Brain pericyte (primary cell): ENCODE data around the gene TIRAP.
"Not testable (repeated sequence)": the region's sequence is repeated elsewhere in the genome, so short reads cannot be mapped to it uniquely, and the experiment has no call there.

Source experiments
- DNase-seq: peaks from one replicate; pipeline ENCODE4 v3.0.0-alpha.2; 2012; ENCODE audit warnings: low read depth, low spot score

The TIRAP gene, protein sequence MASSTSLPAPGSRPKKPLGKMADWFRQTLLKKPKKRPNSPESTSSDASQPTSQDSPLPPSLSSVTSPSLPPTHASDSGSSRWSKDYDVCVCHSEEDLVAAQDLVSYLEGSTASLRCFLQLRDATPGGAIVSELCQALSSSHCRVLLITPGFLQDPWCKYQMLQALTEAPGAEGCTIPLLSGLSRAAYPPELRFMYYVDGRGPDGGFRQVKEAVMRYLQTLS

DNA sequence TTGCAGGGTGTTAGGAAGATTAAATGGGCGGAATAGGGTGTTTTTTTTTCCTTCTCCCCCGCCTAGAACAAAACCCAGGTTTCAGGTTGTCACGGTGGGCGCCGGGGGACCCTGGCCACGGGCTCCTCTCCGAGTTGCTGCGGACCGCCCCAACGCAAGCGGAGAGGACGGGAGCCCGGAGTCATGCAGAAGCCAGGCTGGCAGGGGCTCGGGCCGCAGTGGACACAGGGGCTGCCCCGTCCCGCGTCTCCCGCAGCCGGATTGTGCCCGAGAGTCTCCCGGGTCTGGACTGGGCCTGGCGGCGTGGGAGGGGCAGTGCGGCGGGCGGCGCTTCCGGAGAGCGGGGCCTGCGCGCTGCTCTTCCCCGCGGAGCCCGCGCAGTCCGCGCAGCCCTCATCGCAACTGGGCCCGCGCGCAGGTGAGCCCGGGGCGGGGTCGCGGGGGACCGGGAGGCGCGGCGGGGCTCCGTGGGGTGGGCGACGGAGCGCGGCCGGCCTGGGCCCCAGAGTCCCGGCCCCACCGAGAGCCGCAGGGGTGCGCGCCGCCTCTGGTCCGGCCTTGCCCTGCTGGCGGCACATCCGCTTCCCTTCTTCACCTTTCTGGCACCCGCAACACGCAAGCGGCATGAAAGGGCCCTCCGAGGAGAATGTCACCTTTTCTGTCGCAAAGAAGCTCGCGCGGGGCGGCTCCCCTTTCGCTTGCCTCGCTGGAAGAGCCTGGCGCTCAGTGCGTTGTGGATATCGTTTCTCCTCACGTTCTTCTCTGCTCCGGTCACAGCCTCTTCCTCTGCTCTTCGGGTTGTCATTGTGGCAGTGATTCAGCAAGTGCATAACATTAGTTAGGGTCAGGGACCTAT, at the start of gene TIRAP:
TSS of gene TIRAP (plus strand) at position 358 of the 856 bp plus-strand sequence. CDS start 7,802 bp downstream, outside the sequence.
- DNase-seq = no peak

DNA sequence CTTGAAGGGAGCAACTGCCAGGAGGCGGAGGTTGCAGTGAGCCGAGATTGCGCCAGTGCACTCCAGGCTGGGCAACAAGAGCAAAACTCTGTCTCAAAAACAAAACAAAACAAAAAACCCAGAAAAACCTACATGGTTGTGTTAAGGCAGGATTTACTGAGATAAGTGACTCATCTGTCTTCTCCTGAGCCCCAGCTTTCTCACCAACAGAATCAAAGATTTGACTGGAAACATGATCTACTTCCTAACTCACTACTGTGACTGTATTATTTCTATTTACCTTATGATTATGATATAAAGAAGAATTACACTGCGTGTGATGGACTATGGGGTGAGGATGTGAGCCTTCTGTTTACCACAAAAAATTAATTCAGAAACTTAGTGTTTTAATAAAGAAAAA, 49.5 kb upstream of the TIRAP start:
- no peak for DNase-seq

DNA sequence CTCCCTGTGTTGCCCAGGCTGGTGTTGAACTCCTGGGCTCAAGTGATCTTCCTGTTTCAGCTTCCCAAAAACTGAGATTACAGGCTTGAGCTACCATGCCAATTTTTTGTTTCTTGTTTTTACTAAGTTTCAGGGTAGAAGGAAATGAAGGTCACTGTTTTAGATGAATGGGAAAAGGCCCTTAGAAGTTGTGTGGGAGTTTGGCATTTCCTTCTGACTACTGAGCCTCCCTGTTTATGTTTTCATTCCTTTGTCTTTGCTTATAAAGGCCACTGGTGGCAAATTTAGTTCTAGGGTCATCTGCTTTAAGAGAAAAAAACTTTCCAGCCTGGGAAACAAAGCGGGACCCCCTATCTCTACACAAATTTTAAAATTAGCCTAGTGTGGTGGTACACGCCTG, 36.3 kb upstream of the TIRAP start:
- DNase-seq = no peak

DNA sequence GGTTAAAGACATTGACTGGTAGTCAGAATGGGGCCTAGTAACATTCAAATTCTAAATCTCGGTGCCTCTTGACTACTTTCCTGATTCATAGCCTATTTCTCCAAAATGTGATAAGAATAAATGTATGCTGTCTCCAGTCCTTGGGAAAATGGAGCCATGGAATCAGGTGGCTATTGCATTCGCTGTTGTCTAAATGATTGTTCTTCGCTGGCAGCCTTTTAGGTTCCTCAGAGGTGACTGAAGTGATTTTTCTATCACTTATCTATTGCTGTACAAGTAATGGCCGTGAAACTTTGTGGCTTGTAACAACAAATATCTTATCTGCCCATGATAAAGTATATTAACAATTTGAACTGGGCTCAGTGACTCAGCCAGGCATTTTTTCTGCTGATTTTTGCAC, 29.6 kb upstream of the TIRAP start:
- DNase-seq = no peak

DNA sequence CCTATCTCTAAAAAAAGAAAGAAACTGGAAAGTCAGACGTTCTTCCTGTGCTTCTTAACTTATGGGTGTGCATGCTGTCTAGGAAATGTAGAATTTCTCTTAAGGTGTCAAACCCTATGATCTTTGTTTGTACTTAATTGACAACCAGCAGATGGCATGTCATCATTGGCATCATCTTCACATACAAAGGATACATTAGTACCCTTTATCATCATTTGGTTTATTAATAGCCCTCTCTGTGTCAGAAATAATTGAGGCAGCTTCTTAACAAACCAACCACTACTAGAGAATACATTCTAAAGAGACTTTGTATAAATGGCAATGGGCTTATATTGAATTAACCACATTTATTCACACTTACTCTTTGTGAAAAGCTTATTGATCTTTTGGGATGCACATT, 28.1 kb upstream of the TIRAP start:
- DNase-seq = no peak

DNA sequence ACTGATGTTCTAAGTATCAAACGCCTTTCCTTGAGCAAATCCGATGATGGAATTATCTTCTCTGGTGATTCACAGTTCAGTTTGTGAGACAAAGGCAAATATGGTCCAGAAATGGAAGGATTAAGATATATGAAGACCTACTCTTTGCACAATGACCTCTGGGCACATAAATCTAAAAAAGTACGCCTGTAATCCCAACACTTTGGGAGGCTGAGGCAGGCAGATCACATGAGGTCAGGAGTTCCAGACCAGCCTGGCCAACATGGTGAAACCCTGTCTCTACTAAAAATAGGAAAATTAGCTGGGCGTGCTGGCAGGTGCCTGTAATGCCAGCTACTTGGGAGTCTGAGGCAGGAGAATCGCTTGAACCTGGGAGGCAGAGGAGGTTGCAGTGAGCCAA, 27.4 kb upstream of the TIRAP start:
- DNase-seq = not testable (repeated sequence)

DNA sequence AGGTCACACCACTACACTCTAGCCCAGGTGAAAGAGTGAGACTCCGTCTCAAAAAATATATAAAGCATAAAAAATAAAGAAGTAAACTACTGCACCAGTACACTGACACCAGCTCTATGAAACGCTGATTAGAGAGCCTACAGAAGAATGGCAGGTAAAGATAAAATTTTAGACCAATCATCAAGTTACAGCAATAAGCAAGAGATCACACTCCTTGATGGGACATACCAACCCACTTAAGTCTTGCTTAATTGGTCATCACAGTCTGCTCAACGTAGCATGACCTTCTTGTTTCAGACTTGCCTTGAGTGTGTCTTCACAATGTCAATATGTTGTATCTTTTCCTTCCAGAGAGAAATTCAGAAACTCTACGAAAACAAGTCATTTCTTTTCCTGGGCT, 26.7 kb upstream of the TIRAP start:
- DNase-seq = no peak

DNA sequence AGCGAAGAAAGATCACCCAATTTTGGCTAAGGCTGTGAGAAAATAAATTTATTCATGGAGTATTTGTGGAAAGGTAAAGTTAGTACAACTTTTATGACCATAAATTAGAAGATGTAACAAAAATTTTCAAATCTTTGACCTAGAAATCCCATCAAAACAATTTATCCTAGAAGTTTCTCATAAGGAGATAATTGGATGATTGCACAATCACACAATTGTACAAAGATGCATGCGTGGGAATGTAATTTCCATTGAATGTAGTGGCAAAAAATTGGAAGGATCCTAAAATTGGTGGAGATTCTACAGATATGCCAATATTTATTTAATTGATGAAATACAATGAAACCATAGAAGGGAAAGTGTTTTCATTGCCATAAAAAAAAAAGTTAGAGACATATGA, 25.7 kb upstream of the TIRAP start:
- DNase-seq = no peak

DNA sequence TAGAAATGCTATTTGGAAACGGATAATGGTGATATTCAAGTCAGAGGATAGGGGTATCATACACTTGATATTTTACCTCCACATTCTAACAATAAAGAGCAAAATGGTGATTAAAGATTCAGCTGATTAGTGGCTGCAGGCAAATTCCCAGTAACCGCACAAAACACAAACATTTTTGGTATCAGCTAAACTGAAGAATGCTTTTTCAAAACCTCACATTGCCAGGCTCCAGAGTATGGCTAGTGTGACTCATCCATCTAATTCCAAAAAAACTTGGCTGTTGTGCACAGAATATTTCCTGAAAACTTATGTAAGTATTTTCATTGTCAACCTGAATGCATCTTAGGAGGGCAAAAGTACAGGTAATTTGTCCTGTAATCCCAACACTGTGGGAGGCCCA, 25.1 kb upstream of the TIRAP start:
- no peak for DNase-seq

DNA sequence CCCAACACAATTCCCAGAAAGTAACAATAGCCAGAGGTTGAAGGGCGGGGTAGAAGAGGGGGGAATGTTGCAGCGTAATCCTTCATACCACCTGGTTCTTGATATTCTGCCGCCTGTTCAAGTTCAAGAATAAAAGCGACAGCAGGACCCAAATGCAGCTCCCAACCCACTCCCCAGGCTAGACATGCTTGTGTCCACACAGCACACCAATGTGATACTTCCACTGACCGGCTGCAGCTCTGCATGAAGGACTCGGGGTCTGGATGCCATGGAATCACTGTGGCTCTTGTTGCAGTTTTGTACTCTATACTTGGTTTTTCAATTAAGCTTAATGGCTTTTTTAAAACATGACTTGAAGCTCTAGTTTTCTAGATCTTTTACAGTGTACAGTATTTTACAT, 20.7 kb upstream of the TIRAP start:
- DNase-seq = no peak

DNA sequence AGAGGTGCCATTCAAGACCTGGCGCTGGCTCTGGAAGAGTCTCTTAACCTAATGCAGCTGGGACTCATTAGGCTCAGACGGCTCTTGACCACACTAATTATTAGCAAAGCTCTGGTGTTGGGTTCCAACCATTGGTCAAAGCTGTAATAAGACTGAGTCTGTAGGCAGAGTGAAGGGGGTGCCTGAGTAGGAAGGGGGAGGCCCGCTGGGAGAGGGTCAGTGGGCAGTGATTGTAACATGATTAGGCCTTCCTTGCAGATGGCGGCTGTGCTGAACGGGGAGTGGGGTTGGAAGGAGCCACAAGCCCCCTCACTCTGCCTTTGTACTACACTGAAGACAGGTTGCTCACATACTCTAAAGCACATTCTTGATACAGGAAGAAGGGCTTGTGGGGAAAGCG, 19.4 kb upstream of the TIRAP start:
- no peak for DNase-seq

DNA sequence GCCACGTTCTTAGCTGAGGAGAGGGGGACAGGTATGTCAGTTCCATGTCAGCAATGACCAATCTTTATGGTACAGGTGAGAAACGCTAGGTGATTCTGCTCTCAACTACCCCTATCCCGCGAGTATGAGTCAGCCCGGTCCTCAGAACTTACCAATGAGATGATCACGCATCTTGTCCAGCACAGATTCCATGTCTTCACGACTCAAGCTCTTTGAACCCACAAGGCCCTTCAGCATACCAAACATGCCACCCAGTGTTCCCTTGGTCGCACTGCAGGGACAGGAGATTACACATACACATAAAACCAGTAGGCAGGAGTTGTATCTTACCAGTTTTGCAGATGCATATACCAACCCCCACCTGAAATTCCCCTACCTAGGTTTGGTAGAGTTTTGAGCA, 17.1 kb upstream of the TIRAP start:
- DNase-seq = no peak

DNA sequence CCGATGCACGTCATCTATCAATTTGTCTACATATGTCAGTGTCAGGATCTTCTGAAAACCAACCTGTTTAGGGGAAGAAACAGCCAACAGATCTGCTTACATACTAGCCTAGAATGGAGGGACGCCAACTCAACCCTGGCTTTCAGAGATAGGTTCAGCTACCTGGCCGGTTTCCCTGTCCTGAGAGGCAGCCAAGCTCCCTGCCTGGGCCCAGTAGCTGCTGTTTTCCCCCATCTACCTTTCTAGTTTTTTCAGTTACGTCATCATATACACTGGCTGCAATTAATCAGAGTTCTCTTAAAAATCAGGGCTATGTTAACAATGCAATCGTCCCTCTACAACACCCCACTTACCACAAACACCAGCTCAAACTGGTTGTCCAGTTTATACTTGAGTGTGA, 15.2 kb upstream of the TIRAP start:
- DNase-seq = no peak

DNA sequence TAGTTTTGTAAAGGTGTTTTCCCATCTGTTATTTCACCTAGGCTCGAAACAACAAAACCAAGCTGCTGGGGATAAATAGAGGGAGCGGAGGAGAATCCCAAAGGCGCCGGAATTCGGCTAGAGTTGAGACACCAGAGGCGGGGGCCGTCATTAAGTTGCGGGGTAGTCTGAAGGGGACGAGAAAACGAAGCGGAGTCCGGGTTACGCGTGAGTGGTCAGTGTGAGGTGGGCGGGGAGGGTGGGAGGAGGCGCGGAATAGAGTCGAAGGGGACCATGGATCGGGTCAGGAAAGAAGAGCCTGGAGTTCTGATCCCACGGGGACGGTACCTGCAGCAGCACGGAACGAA, 14.6 kb upstream of the TIRAP start:
- no peak for DNase-seq

DNA sequence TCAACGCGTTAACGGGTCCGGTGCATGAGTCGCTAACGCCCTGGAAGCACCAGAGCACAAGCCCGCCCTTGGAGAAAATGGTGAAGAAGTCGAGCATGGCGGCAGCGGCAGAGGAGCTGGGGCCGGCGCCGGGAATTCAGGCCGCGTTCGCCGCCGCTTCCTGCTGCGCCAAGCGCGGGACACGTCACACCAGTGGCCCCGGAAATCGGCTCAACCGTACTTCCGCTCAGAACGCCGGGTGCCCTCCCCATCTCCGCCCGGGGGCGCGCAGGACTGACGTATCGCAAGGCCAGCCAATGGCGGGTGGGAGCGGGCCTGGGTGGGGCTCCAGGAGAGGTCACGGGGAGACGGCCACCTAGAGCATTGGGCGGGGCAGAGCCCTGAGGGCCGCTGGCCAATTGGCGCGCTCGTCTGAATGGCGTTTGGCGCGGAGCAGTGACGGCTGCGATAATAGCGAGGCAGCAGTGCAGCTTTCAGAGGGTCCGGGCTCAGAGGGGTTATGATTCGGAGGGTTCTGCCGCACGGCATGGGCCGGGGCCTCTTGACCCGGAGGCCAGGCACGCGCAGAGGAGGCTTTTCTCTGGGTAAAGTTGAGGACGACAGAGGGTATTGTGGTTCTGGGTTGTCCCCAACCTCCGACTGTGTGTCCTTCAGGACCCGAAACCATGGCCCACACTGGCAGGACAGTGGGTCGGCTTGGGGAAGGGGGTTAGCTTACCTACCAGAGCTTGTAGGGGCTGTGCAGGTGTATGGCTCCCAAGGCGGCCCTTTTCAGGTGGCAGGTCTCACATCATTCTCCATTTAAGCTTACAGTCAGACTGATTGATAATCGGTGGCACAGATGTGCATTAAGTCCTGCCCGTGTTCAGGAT, 13.9 kb upstream of the TIRAP start, which contains the start of the genes FOXRED1 and SRPRA:
TSS of gene FOXRED1 (plus strand) at position 447 of the 872 bp plus-strand sequence. CDS start at position 500, 53 bp downstream.
TSS of gene SRPRA (minus strand) at position 188 of the 872 bp plus-strand sequence. CDS start at position 97, 91 bp downstream.
- peak; percentile 96 for DNase-seq

DNA sequence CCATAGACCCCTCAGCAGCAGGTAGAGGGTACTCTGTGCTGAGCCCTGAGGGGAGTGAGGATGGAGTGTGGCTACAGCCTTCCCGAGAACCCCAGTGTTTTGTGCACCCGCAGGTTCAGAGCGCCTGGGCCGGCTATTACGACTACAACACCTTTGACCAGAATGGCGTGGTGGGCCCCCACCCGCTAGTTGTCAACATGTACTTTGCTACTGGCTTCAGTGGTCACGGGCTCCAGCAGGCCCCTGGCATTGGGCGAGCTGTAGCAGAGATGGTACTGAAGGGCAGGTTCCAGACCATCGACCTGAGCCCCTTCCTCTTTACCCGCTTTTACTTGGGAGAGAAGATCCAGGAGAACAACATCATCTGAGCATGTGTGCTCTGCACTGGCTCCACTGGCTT, 5.6 kb upstream of the TIRAP start:
- no peak for DNase-seq

DNA sequence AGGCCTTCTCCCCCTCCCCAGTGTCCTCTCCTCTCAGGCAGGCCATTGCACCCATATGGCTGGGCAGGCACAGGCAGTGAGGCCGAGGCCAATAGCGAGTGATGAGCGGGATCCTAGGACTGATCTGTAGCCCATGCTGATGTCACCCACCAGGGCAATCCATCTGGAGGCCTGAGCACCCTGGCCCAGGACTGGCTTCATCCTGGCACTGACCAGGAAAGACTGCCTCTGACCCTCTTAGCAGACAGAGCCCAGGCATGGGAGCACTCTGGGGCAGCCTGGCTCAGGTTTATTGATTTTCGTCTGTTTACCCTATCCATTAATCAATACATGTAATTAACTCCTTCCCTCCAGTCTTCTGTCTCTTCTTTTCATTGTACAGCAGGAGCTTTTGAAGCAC, 5.1 kb upstream of the TIRAP start:
- no peak for DNase-seq

DNA sequence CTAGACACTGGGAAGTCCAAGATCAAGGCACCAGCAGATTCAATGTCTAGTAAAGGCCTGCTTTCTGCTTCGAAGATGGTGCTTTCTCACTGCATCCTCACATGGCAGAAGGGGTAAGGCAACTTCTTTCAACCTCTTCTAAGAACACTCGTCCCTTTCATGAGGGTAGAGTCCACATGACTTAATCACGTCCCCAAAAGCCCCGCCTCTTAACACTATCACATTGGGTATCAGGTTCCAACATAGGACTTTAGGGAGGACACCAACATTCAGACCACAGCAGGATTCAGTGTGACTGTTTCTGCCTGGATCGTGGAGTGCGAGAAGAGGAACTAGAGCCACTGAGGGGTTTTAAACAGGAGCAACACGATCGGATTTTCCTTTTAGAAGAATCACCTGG, 3.7 kb upstream of the TIRAP start:
- no peak for DNase-seq

DNA sequence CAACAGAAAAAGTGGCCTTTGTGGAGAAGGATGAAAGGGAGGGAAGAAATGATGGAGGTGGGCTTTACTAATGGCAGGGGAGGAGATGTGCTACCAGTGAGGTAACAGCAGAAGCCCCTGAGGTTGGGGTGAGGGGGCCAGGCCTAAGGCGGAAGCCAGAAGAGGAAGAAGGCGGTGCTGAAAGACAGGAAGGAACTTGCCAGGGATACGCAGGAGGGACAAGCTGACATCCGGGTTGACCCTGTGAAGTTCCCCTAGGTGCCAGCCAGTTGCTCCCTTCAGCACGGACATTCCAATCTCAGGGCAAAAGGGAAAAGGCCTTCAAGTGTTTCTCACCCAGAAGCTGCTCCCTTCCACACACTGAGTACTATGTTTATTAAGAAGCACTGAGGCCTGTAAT, 2.3 kb upstream of the TIRAP start:
- DNase-seq = no peak

DNA sequence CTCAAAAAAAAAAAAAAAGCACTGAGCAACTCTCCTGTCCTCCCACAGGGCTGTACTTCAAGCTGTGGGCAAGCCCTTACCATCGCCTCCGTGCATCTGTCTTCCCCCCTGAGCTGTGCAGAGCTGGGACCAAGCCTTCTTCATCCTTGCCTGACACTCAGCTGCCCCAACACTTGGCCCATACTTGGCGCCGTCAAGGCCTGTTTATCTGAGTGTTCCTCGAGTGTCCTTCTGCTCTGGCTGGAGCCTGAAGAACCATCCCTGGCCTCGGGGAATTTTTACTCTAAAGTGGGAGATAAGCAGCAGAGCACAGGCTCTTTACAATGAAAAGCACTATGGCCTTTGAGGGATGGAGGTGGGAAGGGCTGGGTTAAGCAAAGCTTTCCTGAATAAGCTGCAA, 1.6 kb upstream of the TIRAP start:
- no peak for DNase-seq

DNA sequence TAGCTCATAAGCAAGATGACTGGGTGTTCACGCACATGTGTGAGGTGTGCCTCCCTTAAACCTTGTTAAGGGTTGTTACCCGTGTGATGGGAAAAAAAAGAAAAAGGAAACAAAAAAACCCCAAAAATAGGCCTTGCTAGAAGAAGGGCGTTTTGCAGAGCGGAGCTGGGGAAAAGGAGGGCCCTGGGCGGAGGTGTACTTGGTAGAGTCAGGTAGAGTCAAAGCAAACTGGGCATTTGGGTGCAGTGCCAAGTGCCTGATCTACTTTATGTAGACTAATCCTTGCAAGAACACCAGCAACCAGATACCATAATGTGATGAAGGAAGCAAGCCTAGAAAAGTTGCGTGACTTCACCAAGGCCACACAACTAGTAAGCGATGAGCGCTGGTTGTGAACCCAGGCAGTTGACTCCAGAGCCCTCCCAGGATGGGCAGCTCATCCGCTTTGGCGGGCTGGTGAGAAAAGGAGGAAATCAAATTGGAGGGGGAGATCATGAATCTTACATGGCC, 1.2 kb upstream of the TIRAP start:
- DNase-seq = no peak

DNA sequence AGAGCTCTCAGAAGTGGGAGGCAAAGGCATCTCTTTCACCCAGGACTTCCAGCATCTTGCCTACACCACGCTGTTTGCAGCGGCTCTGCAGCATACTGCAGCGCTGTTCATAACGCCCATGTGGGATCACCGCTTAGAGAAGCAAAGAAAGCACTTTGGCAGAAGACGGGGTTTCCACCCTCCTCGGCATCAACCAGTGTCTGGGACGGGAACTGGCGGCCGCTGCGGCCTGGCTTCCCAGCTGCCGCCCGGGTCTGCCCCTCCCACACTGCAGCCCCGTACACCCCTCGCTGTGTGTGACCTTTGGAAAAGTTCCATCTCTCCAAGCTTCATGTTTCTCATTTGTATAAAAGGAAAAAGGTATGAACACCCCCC, 545 bp upstream of the TIRAP start:
- DNase-seq = no peak
